GM12873 (cell line): ENCODE data around the gene HPCA.

ENCODE experiments used
- CTCF ChIP-seq: IDR thresholded peaks from 2 replicates; pipeline ENCODE4 v1.5.1; 2012; ENCODE audit warnings: low read depth, mild to moderate bottlenecking, moderate library complexity, low read length, control low read depth; ENCODE audit not compliant: insufficient read depth; ENCODE audit errors: missing control alignments

HPCA gene

GRCh38 chr1:32867671-32868070 is 18.6 kb upstream of the HPCA start:
- no peak for TF ChIP-seq CTCF

- no peak for TF ChIP-seq CTCF
Observed at GRCh38 chr1:32868085-32868484, 18.2 kb upstream of the HPCA start.

GRCh38 chr1:32868806-32869455 is 17.4 kb upstream of the HPCA start:
- TF ChIP-seq CTCF, result no peak

GRCh38 chr1:32869923-32870614 is 16.2 kb upstream of the HPCA start:
- no peak for TF ChIP-seq CTCF

- TF ChIP-seq CTCF, result no peak
Observed at GRCh38 chr1:32870615-32871363, 15.5 kb upstream of the HPCA start, which contains the start of gene FNDC5. Gene FNDC5 (minus strand): TSS chr1:32870912.

- TF ChIP-seq CTCF, result no peak
Observed at GRCh38 chr1:32871364-32872191, 14.7 kb upstream of the HPCA start.

GRCh38 chr1:32872192-32872460 is 14.2 kb upstream of the HPCA start:
- no peak for TF ChIP-seq CTCF
